22Rv1 (cell line): ENCODE measurements around the gene RPP14.
"Not testable (repeated sequence)": the region's sequence is repeated elsewhere in the genome, so short reads cannot be mapped to it uniquely, and the experiment has no call there.

Experiments used
- H3K27ac ChIP-seq: fragments of 450-650 bp; 2 replicates; pipeline ENCODE4 v1.5.1; 2017
- CTCF ChIP-seq: fragments of 450-650 bp; IDR thresholded peaks from 2 replicates; pipeline ENCODE4 v1.5.1; 2017; ENCODE audit warnings: mild to moderate bottlenecking
- ZFX ChIP-seq: fragments of 450-650 bp; IDR thresholded peaks from 2 replicates; pipeline ENCODE4 v1.6.1; 2017; ENCODE audit warnings: antibody characterized with exemption, borderline replicate concordance

The RPP14 gene

DNA sequence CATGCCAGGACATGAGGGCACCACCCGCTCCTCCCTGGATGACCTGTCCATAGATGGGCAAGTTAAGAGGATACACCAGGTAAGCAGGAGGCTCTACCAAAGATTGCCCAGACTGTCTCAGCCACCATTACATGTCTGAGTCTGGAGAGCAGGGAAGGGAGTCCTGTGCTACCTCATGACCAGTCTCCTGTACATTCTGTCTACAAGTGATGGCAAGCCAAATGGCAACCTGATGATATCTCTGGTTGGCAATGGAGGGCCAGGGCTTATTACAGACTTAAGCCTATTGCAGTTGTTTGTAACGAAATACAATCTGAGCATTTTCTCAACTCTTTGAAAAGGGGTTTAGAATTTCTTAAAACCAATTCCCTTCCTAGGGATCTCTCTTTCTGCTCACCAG lies 36.7 kb upstream of the RPP14 start:
- TF ChIP-seq CTCF = no peak
- TF ChIP-seq ZFX = no peak
- no peak overlapping the region for H3K27ac ChIP-seq

- no peak overlapping the region for H3K27ac ChIP-seq
- TF ChIP-seq CTCF = no peak
- no peak for TF ChIP-seq ZFX
Observed at GRCh38 chr3:58270485-58270884, 35.6 kb upstream of the RPP14 start.

- no peak for TF ChIP-seq CTCF
- TF ChIP-seq ZFX = no peak
- no peak overlapping the region for H3K27ac ChIP-seq
Observed at GRCh38 chr3:58271901-58272501, 34.0 kb upstream of the RPP14 start.

DNA sequence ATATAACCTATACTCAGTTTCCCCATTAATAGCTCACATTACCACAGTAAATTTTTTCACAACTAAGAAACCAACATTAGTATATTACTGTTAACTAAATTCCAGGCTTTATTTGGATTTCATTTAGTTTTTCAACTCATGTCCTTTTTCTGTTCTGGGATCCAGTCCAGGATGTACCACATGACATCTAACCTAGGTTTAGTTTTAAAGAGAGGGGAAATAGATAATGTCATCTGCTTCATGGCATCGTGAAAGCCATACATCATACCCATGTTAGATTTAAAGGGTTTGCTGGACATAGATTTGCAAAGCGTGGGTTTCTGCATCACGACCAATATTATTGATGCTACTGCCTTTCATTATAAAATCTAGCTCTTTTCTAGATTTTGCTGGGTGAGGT lies 33.2 kb upstream of the RPP14 start:
- TF ChIP-seq ZFX = no peak

GRCh38 chr3:58273362-58273761 lies 32.7 kb upstream of the RPP14 start:
- not testable (repeated sequence) for H3K27ac ChIP-seq

More for the DNA sequence above, 33.2 kb upstream of the RPP14 start:
- H3K27ac ChIP-seq = no peak overlapping the region

- no peak for TF ChIP-seq ZFX
- no peak for TF ChIP-seq CTCF
- H3K27ac ChIP-seq = no peak overlapping the region
Observed at GRCh38 chr3:58274027-58274614, 31.9 kb upstream of the RPP14 start.

- no peak overlapping the region for H3K27ac ChIP-seq
- no peak for TF ChIP-seq ZFX
- no peak for TF ChIP-seq CTCF
Observed at GRCh38 chr3:58281069-58281468, 25.0 kb upstream of the RPP14 start.

DNA sequence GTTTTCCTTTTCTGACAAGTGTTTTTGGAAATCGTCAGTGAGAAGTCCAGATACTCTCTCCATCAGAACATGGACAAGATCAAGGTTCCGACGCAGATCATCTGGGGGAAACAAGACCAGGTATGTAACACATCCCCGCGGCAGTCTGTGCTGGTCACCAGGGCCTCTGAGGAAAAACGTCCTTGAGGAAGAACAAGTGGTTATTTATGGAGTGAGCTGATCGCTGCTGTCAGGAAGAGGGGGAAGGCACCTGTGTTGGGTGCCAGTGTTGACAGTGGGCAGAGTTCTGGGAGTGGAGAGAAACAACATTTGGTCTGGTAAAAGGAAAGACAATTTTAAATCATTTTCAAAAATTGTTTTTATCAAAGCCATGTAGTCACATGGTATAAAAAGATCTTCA lies 20.7 kb upstream of the RPP14 start:
- no peak overlapping the region for H3K27ac ChIP-seq
- TF ChIP-seq CTCF (no peak), ZFX (no peak)
